Measurements from ENCODE around the gene TRAF3. TPM values are rescaled to one million over a fixed set of nuclear protein-coding genes. Genes with fewer than 3 reads are reported as not detected.
"Not testable (repeated sequence)": the region's sequence is repeated elsewhere in the genome, so short reads cannot be mapped to it uniquely, and the experiment has no call there.

Gene TRAF3
- total RNA-seq, 2 experiments from 2014 or later = 39.1 to 40.2 TPM

DNA sequence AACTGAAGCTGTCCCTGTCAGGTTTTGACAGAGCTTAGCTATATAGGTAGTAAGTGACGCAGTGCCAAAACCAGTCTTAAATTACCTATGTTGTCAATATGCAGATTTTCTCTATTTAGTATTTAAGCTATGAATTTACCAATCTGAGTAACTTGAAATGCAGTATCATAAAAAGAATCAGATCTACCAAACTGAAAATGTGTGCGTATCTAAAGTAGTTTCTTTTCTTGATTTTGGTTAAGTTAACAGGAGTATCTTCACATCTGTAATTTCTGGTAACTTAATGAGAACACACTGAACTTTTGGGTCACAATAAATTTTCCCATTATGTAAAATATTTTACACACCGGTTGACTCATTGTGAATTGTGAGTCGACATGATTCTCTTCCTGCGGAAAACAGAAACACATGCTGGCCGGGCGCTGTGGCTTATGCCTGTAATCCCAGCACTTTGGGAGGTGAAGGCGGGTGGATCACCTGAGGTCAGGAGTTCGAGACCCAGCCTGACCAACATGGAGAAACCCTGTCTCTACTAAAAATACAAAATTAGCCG lies 45.1 kb downstream of the TRAF3 start:
- peaks cover 21% of the 10 kb centered on the region for H3K36me3 Mint-ChIP-seq (ENCODE audit: low read depth)
- POLR2A ChIA-PET = interaction anchor here (0.9 to 2.2 kb wide), 5 partner anchors 14 to 48 kb away, joined by 3 to 6 read pairs (median 5); no protein-coding TSS in a partner anchor
- peak overlapping the region; percentile 10 for H3K4me3 Mint-ChIP-seq
- H3K27ac Mint-ChIP-seq = peak overlapping the region; percentile 52
- H3K4me1 Mint-ChIP-seq (ENCODE audit: low read depth) = peaks cover 85% of the 10 kb centered on the region
- ATAC-seq (peak; percentile 62), DNase-seq (peak; percentile 66)
- H3K27me3 Mint-ChIP-seq = no peaks in the 10 kb centered on the region
- intact Hi-C loops (cut with micrococcal nuclease) = no loop called here
- CTCF ChIA-PET = interaction anchor here (1.9 to 2.0 kb wide), 2 partner anchors 16 to 48 kb away, joined by 7 to 9 read pairs; no protein-coding TSS in a partner anchor
- TF ChIP-seq, protein P1, sequence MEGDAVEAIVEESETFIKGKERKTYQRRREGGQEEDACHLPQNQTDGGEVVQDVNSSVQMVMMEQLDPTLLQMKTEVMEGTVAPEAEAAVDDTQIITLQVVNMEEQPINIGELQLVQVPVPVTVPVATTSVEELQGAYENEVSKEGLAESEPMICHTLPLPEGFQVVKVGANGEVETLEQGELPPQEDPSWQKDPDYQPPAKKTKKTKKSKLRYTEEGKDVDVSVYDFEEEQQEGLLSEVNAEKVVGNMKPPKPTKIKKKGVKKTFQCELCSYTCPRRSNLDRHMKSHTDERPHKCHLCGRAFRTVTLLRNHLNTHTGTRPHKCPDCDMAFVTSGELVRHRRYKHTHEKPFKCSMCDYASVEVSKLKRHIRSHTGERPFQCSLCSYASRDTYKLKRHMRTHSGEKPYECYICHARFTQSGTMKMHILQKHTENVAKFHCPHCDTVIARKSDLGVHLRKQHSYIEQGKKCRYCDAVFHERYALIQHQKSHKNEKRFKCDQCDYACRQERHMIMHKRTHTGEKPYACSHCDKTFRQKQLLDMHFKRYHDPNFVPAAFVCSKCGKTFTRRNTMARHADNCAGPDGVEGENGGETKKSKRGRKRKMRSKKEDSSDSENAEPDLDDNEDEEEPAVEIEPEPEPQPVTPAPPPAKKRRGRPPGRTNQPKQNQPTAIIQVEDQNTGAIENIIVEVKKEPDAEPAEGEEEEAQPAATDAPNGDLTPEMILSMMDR (IDR thresholded peaks at IDR 0.05) = no peak
- no peaks in the 10 kb centered on the region for H3K9me3 Mint-ChIP-seq

GRCh38 chr14:102822887-102823286 lies 45.6 kb downstream of the TRAF3 start:
- H3K9me3 Mint-ChIP-seq; H3K27me3 Mint-ChIP-seq; DNase-seq; ATAC-seq; intact Hi-C loops (cut with micrococcal nuclease): not testable (repeated sequence)
- ChIA-PET CTCF (interaction anchor here (1.9 to 2.0 kb wide), 2 partner anchors 17 to 49 kb away, joined by 7 to 9 read pairs; no protein-coding TSS in a partner anchor), POLR2A (interaction anchor here (1.0 to 2.2 kb wide), 4 partner anchors 16 to 48 kb away, joined by 3 to 6 read pairs (median 5); no protein-coding TSS in a partner anchor)
- H3K27ac Mint-ChIP-seq = peak overlapping the region; percentile 52
- peak overlapping the region; percentile 10 for H3K4me3 Mint-ChIP-seq
- H3K36me3 Mint-ChIP-seq (ENCODE audit: low read depth) = peaks cover 19% of the 10 kb centered on the region
- H3K4me1 Mint-ChIP-seq (ENCODE audit: low read depth) = peaks cover 85% of the 10 kb centered on the region

- POLR2A ChIA-PET = interaction anchor here (1.0 to 2.2 kb wide), 2 partner anchors 45 to 49 kb away, joined by 3 to 6 read pairs; no protein-coding TSS in a partner anchor
- TF ChIP-seq, protein P1 (IDR thresholded peaks at IDR 0.05) = no peak
- CTCF ChIA-PET = no interaction called here
- no peak for ATAC-seq
- Mint-ChIP-seq H3K27ac (no peak overlapping the region), H3K9me3 (no peaks in the 10 kb centered on the region), H3K4me3 (no peak overlapping the region), H3K27me3 (no peaks in the 10 kb centered on the region), H3K4me1 (ENCODE audit: low read depth) (peaks cover 84% of the 10 kb centered on the region), H3K36me3 (ENCODE audit: low read depth) (peaks cover 14% of the 10 kb centered on the region)
- DNase-seq = no peak
- intact Hi-C loops (cut with micrococcal nuclease) = no loop called here
Observed at GRCh38 chr14:102823546-102823945, 46.3 kb downstream of the TRAF3 start.

DNA sequence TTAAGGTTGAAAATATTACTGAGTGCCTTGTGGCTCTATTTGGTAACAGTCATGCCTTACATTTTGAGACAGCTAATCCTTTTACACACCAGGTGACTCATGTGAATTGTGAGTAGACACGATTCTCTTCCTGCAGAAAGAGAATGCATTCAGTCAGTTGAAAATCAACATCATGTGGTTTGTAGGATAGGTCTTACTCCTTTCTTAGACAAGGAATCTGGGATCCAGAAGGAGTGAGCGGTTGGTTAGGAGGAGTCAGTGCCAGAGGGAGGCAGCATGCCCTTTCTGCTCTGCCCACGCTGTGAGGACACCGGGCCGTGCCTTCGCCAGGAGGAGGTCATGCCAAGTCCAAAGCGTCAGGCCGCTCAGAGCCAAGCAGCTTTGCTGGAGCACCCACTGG lies 47.6 kb downstream of the TRAF3 start:
- no peaks in the 10 kb centered on the region for H3K27me3 Mint-ChIP-seq
- H3K9me3 Mint-ChIP-seq = no peaks in the 10 kb centered on the region
- DNase-seq (no peak), ATAC-seq (no peak)
- intact Hi-C loops (cut with micrococcal nuclease) = no loop called here
- peaks cover 85% of the 10 kb centered on the region for H3K4me1 Mint-ChIP-seq (ENCODE audit: low read depth)
- no peak overlapping the region for H3K27ac Mint-ChIP-seq
- H3K4me3 Mint-ChIP-seq = no peak overlapping the region
- POLR2A ChIA-PET = interaction anchor here (1.4 kb wide), 1 partner anchor 13 kb away, joined by 3 read pairs; no protein-coding TSS in a partner anchor
- peaks cover 9% of the 10 kb centered on the region for H3K36me3 Mint-ChIP-seq (ENCODE audit: low read depth)
- TF ChIP-seq, protein P1 (IDR thresholded peaks at IDR 0.05) = no peak
- CTCF ChIA-PET = interaction anchor here (0.9 kb wide), 1 partner anchor 34 kb away, joined by 3 read pairs; no protein-coding TSS in a partner anchor

DNA sequence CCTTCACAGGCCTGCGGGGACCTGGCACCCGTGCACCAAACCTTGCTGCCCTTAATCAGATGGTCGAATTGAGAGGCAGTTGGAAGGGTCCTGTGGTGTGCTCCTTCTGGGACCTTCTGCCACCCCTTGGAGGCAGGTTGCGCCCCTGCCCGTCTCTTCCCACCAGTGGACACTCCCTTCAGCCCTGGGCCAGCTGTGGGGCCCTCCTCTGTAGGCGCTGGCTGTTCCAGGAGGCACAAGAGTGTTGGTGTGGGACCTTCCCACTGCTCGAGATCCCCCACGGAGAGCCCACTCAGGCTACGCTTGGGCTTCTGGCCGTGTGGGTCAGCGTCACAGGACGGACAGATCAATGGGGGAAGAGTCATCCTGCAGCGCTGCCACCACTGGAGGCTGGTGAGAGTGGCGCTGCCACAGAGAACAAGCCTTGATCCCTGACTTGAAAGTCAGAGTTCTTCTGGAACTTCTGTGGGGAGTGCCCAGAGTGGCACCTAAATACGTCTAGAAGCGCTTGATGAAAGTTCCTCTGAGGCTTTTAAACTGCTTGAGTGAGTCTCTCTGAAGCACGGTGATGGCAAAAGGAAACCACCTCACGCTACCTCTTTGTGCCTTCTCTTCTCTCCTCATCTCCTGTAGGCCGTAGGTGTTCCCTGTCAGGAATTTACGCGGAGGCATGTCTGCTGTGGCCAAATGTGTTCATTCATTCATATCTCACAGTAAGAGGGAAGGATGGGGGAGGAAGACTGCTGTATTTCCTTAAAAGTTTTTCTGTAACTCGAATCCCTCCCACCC lies 48.3 kb downstream of the TRAF3 start:
- no peak overlapping the region for H3K4me3 Mint-ChIP-seq

More for the DNA sequence above, 48.3 kb downstream of the TRAF3 start:
- peaks cover 10% of the 10 kb centered on the region for H3K36me3 Mint-ChIP-seq (ENCODE audit: low read depth)
- intact Hi-C loops (cut with micrococcal nuclease) = no loop called here
- no peak for DNase-seq
- no peaks in the 10 kb centered on the region for H3K27me3 Mint-ChIP-seq
- POLR2A ChIA-PET = interaction anchor here (1.4 kb wide), 1 partner anchor 14 kb away, joined by 3 read pairs; no protein-coding TSS in a partner anchor
- ATAC-seq = no peak
- peak overlapping the region; percentile 26 for H3K27ac Mint-ChIP-seq
- H3K4me1 Mint-ChIP-seq (ENCODE audit: low read depth) = peaks cover 85% of the 10 kb centered on the region
- TF ChIP-seq, protein P1 (IDR thresholded peaks at IDR 0.05) = no peak
- no peaks in the 10 kb centered on the region for H3K9me3 Mint-ChIP-seq
- CTCF ChIA-PET = no interaction called here
